ENCODE measurements around the gene TDG.

The TDG gene

GRCh38 chr12:103965590-103966504 is at the start of gene TDG:
TSS of gene TDG (plus strand) at chr12:103965872. CDS start at chr12:103966038, 166 bp downstream.
- peak; percentile 96 for DNase-seq (ENCODE audit: low spot score)

GRCh38 chr12:103917873-103918272 is 47.8 kb upstream of the TDG start:
- DNase-seq (ENCODE audit: low spot score), result no peak

GRCh38 chr12:103924761-103925641 is 40.7 kb upstream of the TDG start:
- DNase-seq (ENCODE audit: low spot score), result no peak

- no peak for DNase-seq (ENCODE audit: low spot score)
Measured at GRCh38 chr12:103928682-103929045, 37.0 kb upstream of the TDG start.

GRCh38 chr12:103929046-103929783 is 36.5 kb upstream of the TDG start:
- DNase-seq (ENCODE audit: low spot score), result peak; percentile 88

GRCh38 chr12:103929784-103930033 is 36.0 kb upstream of the TDG start:
- DNase-seq (ENCODE audit: low spot score), result no peak

- DNase-seq (ENCODE audit: low spot score), result peak; percentile 99
Measured at GRCh38 chr12:103930034-103930786, 35.5 kb upstream of the TDG start, which contains the start of gene HSP90B1. TSS of gene HSP90B1 (plus strand) at chr12:103930410. CDS start at chr12:103930516, 106 bp downstream.

- peak; percentile 51 for DNase-seq (ENCODE audit: low spot score)
Measured at GRCh38 chr12:103930787-103931735, 34.6 kb upstream of the TDG start.

GRCh38 chr12:103933237-103933636 is 32.4 kb upstream of the TDG start:
- peak; percentile 50 for DNase-seq (ENCODE audit: low spot score)

- DNase-seq (ENCODE audit: low spot score), result no peak
Measured at GRCh38 chr12:103936679-103937078, 29.0 kb upstream of the TDG start.

GRCh38 chr12:103944964-103945363 is 20.7 kb upstream of the TDG start:
- DNase-seq (ENCODE audit: low spot score), result no peak

- DNase-seq (ENCODE audit: low spot score), result no peak
Measured at GRCh38 chr12:103947871-103948555, 17.7 kb upstream of the TDG start.

GRCh38 chr12:103948746-103949406 is 16.8 kb upstream of the TDG start:
- no peak for DNase-seq (ENCODE audit: low spot score)

- no peak for DNase-seq (ENCODE audit: low spot score)
Measured at GRCh38 chr12:103952497-103952896, 13.2 kb upstream of the TDG start.

GRCh38 chr12:103955811-103956508 is 9.7 kb upstream of the TDG start:
- DNase-seq (ENCODE audit: low spot score), result peak; percentile 37

GRCh38 chr12:103956509-103957027 is 9.1 kb upstream of the TDG start:
- DNase-seq (ENCODE audit: low spot score), result no peak

- DNase-seq (ENCODE audit: low spot score), result no peak
Measured at GRCh38 chr12:103957865-103958388, 7.7 kb upstream of the TDG start.

- no peak for DNase-seq (ENCODE audit: low spot score)
Measured at GRCh38 chr12:103958621-103959020, 7.1 kb upstream of the TDG start.

Data from D341Med (cell line).